HG02943 (cell line): ENCODE results near the gene WDR27.
A peak's percentile ranks its signal among the peaks of the same experiment; 100 is the strongest.

Experiments used
- ATAC-seq: cut with Tn5 transposase; IDR thresholded peaks from one replicate; pipeline ENCODE4 v1.9.1; 2021; ENCODE audit warnings: mild to moderate bottlenecking, low read depth, moderate library complexity; ENCODE audit not compliant: unreplicated experiment

The WDR27 gene

DNA sequence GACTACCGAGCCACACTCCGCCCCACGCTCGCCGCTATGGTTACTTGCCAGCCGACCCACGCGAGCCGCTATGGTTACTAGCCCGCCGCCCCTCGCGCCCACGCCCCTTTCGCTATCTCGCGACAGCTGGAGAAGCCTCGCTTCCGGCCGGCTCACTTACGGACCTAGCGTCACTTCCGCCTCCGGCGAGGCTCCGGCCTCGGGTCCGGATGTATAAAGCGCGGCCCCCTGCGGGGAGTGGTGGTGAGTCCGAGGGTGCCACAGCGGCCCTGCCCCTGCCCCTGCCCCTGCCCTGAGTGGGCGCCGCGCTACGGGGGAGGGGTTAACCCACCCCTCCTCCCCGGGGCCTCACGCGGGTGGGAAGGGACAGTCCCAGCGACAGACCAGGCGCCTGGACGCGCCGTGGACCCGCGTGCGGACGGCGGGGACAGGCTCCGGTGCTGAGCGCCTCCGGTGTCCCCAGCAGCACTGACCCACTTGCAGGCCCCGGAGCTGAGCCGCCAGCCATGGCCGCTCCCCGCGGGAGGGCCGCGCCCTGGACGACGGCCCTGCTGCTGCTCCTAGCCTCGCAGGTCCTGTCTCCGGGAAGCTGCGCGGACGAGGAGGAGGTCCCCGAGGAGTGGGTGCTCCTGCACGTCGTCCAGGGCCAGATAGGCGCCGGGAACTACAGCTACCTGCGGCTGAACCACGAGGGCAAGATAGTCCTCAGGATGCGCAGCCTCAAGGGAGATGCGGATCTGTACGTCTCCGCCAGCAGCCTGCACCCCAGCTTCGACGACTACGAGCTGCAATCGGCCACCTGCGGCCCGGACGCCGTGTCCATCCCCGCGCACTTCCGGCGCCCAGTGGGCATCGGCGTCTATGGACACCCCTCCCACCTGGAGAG, at the start of gene WDR27, which contains the start of gene C6orf120:
Gene WDR27, minus strand, starts transcription at position 76 of the 886 bp plus-strand sequence. CDS start 13,024 bp downstream, outside the sequence.
Gene C6orf120, plus strand, starts transcription at position 173 of the 886 bp plus-strand sequence. Its CDS starts 334 bp downstream, at position 507.
- ATAC-seq: peak; percentile 93

GRCh38 chr6:169746556-169746955, 44.7 kb upstream of the WDR27 start:
- ATAC-seq: no peak

GRCh38 chr6:169745405-169745804, 43.6 kb upstream of the WDR27 start:
- no peak for ATAC-seq

GRCh38 chr6:169741344-169741743, 39.5 kb upstream of the WDR27 start:
- ATAC-seq: no peak

- no peak for ATAC-seq
These were observed 37.2 kb upstream of the WDR27 start for GRCh38 chr6:169738976-169739529.

- ATAC-seq: no peak
These were observed 36.6 kb upstream of the WDR27 start for GRCh38 chr6:169738204-169738975.

DNA sequence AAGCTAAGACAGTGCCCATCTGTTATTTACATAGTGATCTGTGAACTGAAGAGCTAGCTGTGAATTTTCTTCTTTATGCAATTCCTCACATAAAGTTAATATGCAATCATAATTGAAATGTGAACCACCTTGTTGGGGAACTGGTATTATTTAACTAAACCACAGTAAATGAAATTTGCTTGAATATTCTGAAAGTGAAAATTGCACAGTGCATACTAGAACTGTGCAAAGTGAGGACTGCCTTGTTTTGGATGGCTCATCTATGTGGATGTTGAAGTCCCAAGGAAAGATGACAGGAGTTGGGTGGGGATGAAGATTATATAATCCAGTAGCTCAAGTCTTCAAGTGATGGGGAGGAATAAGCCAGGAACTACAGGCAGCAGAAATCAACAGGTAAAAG, 28.1 kb upstream of the WDR27 start:
- no peak for ATAC-seq

DNA sequence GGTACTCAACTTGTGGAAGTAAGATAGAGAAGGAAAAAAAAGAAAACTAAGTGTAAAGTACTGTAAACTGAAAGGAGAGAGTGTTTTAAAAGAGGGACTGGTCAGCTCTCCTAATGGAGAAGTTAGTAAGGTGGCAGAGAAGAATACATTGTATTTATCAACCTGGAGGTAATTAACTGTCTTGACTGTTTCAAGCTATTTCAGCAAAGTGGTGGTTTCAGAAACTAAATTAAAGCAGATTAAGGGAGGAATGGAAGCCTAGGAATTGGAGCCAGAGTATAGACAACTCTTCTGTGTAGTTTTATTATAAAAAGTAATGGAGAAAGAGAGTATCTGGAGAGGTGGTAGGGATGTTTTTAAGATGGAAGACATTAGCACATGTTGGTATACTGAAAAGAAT, 25.1 kb upstream of the WDR27 start:
- ATAC-seq: no peak

DNA sequence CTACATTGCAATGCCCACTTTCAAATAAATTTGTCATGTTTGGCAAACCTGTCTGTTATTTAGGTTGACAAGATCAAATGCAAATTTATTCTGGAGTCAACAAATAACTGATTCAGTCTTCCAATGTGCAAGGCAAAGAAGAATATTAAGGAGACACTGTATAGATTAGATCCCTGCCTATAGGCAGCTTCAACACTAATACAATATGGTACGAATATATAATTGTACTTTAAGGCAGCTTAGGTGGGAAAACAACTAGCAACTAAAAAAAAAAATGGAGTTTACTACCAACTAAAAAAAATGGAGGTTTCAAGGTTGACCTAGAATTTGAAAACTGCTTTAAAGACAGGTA, 24.2 kb upstream of the WDR27 start:
- ATAC-seq: no peak

- ATAC-seq: peak; percentile 17
These were observed 23.6 kb upstream of the WDR27 start for GRCh38 chr6:169725125-169726048.

DNA sequence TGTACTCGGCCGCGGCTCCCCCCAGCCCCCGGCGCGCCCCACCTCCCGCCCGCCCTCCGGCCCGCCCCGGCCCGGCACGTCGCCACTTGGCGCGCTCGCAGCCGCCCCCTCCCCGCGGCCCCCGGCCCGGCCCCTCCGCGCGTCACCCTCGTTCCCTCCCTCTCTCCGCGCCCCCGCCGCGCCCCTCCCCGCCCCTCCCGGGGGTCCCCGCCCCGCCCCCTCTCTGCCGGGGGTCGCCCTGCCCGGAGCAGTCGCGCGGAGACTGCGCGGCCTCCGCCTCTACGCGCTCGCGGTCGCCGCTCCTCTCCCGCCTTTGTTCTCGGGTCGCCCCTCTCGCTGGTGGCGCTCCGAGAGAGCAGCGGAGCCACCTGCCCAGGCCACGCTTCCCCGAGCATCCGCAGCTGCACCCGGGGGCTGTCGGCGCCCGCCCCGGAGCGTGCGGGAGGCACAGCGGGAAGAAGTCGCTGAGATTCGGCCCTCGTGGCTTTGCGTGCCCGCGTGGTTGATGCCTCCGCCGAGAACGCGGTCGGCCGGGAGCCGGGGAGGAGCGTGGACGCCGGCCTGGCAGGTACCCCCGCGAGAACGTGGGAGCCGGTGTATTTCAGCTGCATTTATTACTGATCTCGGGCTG, 22.8 kb upstream of the WDR27 start, which contains the start of gene PHF10:
Gene PHF10, minus strand, starts transcription at position 7 of the 631 bp plus-strand sequence. CDS start 569 bp downstream, outside the sequence.
- ATAC-seq: peak; percentile 43

GRCh38 chr6:169723991-169724493, 22.2 kb upstream of the WDR27 start:
- peak; percentile 34 for ATAC-seq

DNA sequence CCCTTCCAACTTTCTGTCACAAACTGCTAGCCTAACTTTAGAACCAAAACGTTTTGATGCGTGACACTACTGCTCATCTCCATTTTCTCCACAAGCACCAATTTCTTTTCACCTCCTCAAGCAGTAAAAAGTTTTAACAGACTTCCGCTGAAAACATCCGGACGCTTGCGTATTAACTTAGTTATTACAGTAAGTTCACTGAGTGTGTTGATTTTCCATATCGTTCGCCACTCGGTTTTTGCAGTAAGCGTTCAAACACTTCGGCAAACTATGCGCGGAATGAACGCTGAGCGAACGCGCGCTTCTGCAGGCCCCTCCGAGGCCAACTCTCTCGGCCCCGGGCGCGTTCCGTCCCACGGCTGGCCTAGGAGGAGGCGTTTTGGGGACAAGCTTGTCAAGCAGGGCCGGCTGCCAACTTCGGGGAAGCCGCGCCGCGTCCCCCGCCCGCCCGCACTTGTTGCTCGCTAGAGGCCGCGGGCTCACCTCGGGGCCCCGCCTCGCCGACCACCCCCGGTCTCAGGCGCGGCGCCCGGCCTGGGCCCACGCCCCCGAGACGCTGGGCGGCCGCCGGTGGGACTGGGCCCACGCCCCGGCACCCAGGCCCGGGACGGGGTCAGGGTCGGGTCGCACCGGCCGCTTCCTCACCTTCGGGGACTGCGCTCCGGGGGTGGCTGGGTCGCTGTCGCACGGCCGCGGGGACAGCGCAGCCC, 21.5 kb upstream of the WDR27 start:
- peak; percentile 34 for ATAC-seq

- peak; percentile 16 for ATAC-seq
These were observed 20.8 kb upstream of the WDR27 start for GRCh38 chr6:169722362-169723199.

DNA sequence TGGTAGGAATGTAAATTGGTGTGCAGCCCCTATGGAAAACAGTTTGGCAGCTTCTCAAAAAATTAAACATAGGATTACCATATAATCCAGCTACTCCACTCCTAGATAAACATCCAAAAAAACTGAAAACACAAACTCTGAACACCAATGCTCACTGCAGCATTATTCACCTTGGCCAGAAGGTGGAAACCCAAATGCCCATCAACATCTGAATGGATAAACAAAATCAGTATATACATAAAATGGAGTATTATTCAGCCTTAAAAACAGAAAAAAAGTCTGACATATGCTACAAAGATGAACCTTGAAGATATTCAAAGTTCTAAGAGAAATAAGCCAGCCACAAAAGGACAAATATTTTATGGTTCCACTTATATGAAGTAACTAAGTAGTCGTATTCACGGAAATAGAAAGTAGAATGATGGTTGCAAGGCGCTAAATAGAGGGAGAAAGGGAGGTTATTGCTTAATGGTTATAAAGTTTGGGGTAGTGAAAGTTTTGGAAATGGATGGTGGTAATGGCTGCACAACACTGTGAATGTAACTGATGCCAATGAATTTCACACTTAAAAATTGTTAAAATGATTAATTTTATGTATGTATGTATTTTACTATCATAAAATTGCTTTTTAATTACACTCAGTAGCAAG, 18.5 kb upstream of the WDR27 start:
- ATAC-seq: no peak

DNA sequence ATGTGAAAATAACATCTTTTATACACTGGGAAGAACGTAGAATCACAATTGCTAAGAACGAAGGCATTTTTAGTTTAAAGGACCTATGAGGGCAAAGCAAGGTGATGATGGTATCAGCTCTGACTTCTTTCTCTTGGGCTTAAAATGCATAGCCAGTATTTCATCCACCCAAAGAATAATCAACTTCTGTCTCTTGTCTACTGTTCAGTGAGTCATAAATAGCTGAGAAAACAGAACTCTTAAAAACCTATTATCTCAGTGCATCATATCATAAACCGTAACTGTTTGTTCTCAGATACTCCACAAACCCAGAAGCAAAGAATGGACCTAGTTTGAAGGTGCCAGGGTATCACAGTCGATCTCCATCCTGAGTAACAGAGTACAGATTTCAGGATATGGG, 17.3 kb upstream of the WDR27 start:
- no peak for ATAC-seq

DNA sequence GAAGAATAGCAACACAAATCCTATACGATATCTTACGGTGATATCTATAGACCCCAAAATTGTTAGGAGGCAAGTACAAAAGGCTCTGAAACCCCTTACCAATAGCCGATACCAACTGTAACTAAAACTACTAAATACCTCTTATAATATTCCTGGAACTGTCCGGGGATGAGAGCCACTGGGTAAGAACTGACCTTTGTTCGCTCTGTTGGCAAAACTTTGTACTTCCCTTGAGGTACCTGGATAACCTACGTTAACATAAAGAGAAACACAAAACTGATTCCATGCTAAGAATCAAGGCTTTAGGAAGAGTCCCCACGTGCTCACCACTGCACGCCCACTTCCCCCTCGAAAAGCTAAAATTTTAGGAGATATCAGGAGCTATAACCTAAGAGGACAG, 12.8 kb upstream of the WDR27 start:
- ATAC-seq: no peak
